Caco-2 (cell line): ENCODE results near the gene ZNF511. TPM values are rescaled to one million over a fixed set of nuclear protein-coding genes. Genes with fewer than 3 reads are reported as not detected.

Experiments
- BruUV-seq: library from RNA; stranded (reverse); fragments of 400-500 nt; replicated peaks from 2 replicates; lab custom pipeline; 2021; lab: Mats Ljungman, UMichigan
- CTCF ChIA-PET: fragments of 300-600 bp; sonication (Branson Sonifier 250); formaldehyde crosslinking; loops from one replicate; lab custom pipeline; 2022; ENCODE audit warnings: antibody characterized with exemption; lab: Charles Lee
- POLR2A ChIA-PET: fragments of 300-600 bp; sonication (Branson Sonifier 250); formaldehyde crosslinking; loops from one replicate; lab custom pipeline; 2022; ENCODE audit warnings: antibody characterized with exemption; lab: Charles Lee
- DNase-seq, 2 experiments: peaks; one replicate each; pipeline versions ENCODE4 v3.0.0 to v3.0.0-alpha.2; 2020 to 2022
- H3K27me3 ChIP-seq: replicated peaks from 2 replicates; pipeline ENCODE4 v1.6.0; 2011; ENCODE audit warnings: low read length; ENCODE audit not compliant: control insufficient read depth, insufficient read depth
- H3K36me3 ChIP-seq: 2 replicates; pipeline ENCODE4 v1.5.1; 2011; ENCODE audit warnings: low read length; ENCODE audit not compliant: control insufficient read depth, insufficient read depth
- H3K4me1 ChIP-seq: fragments of 250-450 bp; sonication (Bioruptor Pico); 2 replicates; pipeline ENCODE4 v1.5.1; 2020; ENCODE audit warnings: mild to moderate bottlenecking
- H3K4me3 ChIP-seq: 2 replicates; pipeline ENCODE4 v1.5.1; 2011; ENCODE audit warnings: low read depth, mild to moderate bottlenecking, control low read depth, low read length
- H3K9me3 ChIP-seq: fragments of 250-450 bp; sonication (Bioruptor Pico); 2 replicates; pipeline ENCODE4 v1.5.1; 2020; ENCODE audit warnings: mild to moderate bottlenecking, moderate library complexity
- H3K27ac Mint-ChIP-seq: one replicate; pipeline ENCODE4 v1.8.0; 2022; ENCODE audit warnings: mixed read lengths; ENCODE audit not compliant: unreplicated experiment
- H3K27me3 Mint-ChIP-seq: one replicate; pipeline ENCODE4 v1.8.0; 2022; ENCODE audit warnings: mixed read lengths; ENCODE audit not compliant: insufficient read depth, unreplicated experiment
- H3K36me3 Mint-ChIP-seq: one replicate; pipeline ENCODE4 v1.8.0; 2022; ENCODE audit warnings: mild to moderate bottlenecking, mixed read lengths; ENCODE audit not compliant: insufficient read depth, unreplicated experiment
- H3K4me1 Mint-ChIP-seq: one replicate; pipeline ENCODE4 v1.8.0; 2022; ENCODE audit warnings: low read depth, mixed read lengths; ENCODE audit not compliant: unreplicated experiment
- H3K4me3 Mint-ChIP-seq: one replicate; pipeline ENCODE4 v1.8.0; 2022; ENCODE audit warnings: mild to moderate bottlenecking, moderate library complexity, mixed read lengths; ENCODE audit not compliant: unreplicated experiment
- H3K9me3 Mint-ChIP-seq: one replicate; pipeline ENCODE4 v1.8.0; 2022; ENCODE audit warnings: mixed read lengths; ENCODE audit not compliant: unreplicated experiment
- CTCF ChIP-seq, 2 experiments: fragments of 200-600 bp in 1 of 2; IDR thresholded peaks; 1 replicate in 1 of 2; 2 replicates in 1 of 2; pipeline versions ENCODE4 v1.5.1 to v1.8.0; 2011 to 2022; ENCODE audit warnings: antibody characterized with exemption in 1 of 2, control low read depth in 1 of 2, inconsistent platforms in 1 of 2, low read depth in 1 of 2, low read length in 1 of 2, mild to moderate bottlenecking in 1 of 2, moderate library complexity in 1 of 2; ENCODE audit not compliant: insufficient read depth in 1 of 2, severe bottlenecking in 1 of 2, unreplicated experiment in 1 of 2
- intact Hi-C: fragments of 100-400 bp; cut with micrococcal nuclease; formaldehyde crosslinking; loops from one replicate; pipeline ENCODE4 v1.10.0; 2022; ENCODE audit not compliant: unreplicated experiment
- total RNA-seq: library from RNA; stranded (reverse); gene quantifications from 2 replicates; pipeline ENCODE4 v1.2.3, GENCODE V29; 2022

The ZNF511 gene
- total RNA-seq, 1 experiment from 2014 or later: 98.5 TPM

GRCh38 chr10:133313192-133313591, 4.5 kb downstream of the ZNF511 start:
- no peak overlapping the region for H3K27ac Mint-ChIP-seq
- Histone ChIP-seq H3K36me3 (peaks cover 5% of the 10 kb centered on the region), H3K4me1 (no peaks in the 10 kb centered on the region), H3K4me3 (no peak overlapping the region), H3K9me3 (no peaks in the 10 kb centered on the region), H3K27me3 (no peaks in the 10 kb centered on the region)
- H3K4me3 Mint-ChIP-seq: no peak overlapping the region
- ChIA-PET CTCF (no interaction called here), POLR2A (no interaction called here)
- intact Hi-C loops: no loop called here
- DNase-seq: no peak
- BruUV-seq: no TSS peak
- H3K27me3 Mint-ChIP-seq: no peaks in the 10 kb centered on the region
- no peak for TF ChIP-seq CTCF (IDR thresholded peaks at IDR 0.05; ENCODE audit: insufficient read depth in 1 of 2, low read depth in 1 of 2, low read length in 1 of 2, severe bottlenecking in 1 of 2, unreplicated experiment in 1 of 2)
- no peaks in the 10 kb centered on the region for H3K4me1 Mint-ChIP-seq
- no peaks in the 10 kb centered on the region for H3K9me3 Mint-ChIP-seq
- peaks cover 39% of the 10 kb centered on the region for H3K36me3 Mint-ChIP-seq

GRCh38 chr10:133314911-133315310, 6.2 kb downstream of the ZNF511 start:
- no TSS peak for BruUV-seq
- Mint-ChIP-seq H3K27ac (no peak overlapping the region), H3K4me1 (peaks cover 7% of the 10 kb centered on the region), H3K9me3 (peaks cover 4% of the 10 kb centered on the region), H3K4me3 (no peak overlapping the region), H3K36me3 (peaks cover 27% of the 10 kb centered on the region), H3K27me3 (peaks cover 3% of the 10 kb centered on the region)
- DNase-seq: no peak
- no peak overlapping the region for H3K4me3 ChIP-seq
- ChIA-PET CTCF (interaction anchor here (1.1 kb wide), 1 partner anchor 15 kb away, joined by 3 read pairs; no protein-coding TSS in a partner anchor), POLR2A (interaction anchor here (1.2 kb wide), 1 partner anchor 43 kb away, joined by 3 read pairs; the partner anchor contains the start of gene FUOM)
- peaks cover 7% of the 10 kb centered on the region for H3K4me1 ChIP-seq
- H3K27me3 ChIP-seq: no peaks in the 10 kb centered on the region
- intact Hi-C loops: no loop called here
- no peak for TF ChIP-seq CTCF (IDR thresholded peaks at IDR 0.05; ENCODE audit: insufficient read depth in 1 of 2, low read depth in 1 of 2, low read length in 1 of 2, severe bottlenecking in 1 of 2, unreplicated experiment in 1 of 2)
- H3K36me3 ChIP-seq: peaks cover 1% of the 10 kb centered on the region
- H3K9me3 ChIP-seq: no peaks in the 10 kb centered on the region

GRCh38 chr10:133315847-133316246, 7.1 kb downstream of the ZNF511 start:
- Histone ChIP-seq H3K36me3 (no peaks in the 10 kb centered on the region; the same call in 1 of the 2 replicates), H3K9me3 (peaks cover 9% of the 10 kb centered on the region), H3K4me1 (peaks cover 7% of the 10 kb centered on the region), H3K27me3 (no peaks in the 10 kb centered on the region), H3K4me3 (no peak overlapping the region)
- Mint-ChIP-seq H3K27ac (no peak overlapping the region), H3K36me3 (peaks cover 21% of the 10 kb centered on the region), H3K9me3 (peaks cover 12% of the 10 kb centered on the region), H3K4me1 (peaks cover 7% of the 10 kb centered on the region), H3K27me3 (peaks cover 3% of the 10 kb centered on the region), H3K4me3 (no peak overlapping the region)
- BruUV-seq: no TSS peak
- TF ChIP-seq CTCF (IDR thresholded peaks at IDR 0.05; ENCODE audit: insufficient read depth in 1 of 2, low read depth in 1 of 2, low read length in 1 of 2, severe bottlenecking in 1 of 2, unreplicated experiment in 1 of 2): no peak
- POLR2A ChIA-PET: interaction anchor here (1.2 kb wide), 1 partner anchor 42 kb away, joined by 3 read pairs; the partner anchor contains the start of gene FUOM
- DNase-seq: no peak
- intact Hi-C loops: no loop called here
- CTCF ChIA-PET: no interaction called here
